Left renal cortex interstitium (tissue), 4 donors: Measurements from ENCODE around the gene GPC2. TPM values are rescaled to one million over a fixed set of nuclear protein-coding genes. Genes with fewer than 3 reads are reported as not detected.
A peak's percentile ranks its signal among the peaks of the same experiment; 100 is the strongest.

ENCODE experiments used
- DNase-seq, 4 donors: peaks; one replicate each; pipeline ENCODE4 v3.0.0-alpha.2; 2013; ENCODE audit warnings: low read depth in 4 of 4, low spot score in 2 of 4, missing footprints in 1 of 4
- polyA plus RNA-seq, 4 donors: library from polyadenylated mRNA; unstranded; fragments of 120-200 nt; gene quantifications; one replicate each; pipeline ENCODE4 v1.2.1, GENCODE V29; 2013; ENCODE audit not compliant: insufficient read length in 4 of 4

The GPC2 gene
- polyA plus RNA-seq, 4 donors, result 5.9 to 17.4 (median 13.1) TPM

DNA sequence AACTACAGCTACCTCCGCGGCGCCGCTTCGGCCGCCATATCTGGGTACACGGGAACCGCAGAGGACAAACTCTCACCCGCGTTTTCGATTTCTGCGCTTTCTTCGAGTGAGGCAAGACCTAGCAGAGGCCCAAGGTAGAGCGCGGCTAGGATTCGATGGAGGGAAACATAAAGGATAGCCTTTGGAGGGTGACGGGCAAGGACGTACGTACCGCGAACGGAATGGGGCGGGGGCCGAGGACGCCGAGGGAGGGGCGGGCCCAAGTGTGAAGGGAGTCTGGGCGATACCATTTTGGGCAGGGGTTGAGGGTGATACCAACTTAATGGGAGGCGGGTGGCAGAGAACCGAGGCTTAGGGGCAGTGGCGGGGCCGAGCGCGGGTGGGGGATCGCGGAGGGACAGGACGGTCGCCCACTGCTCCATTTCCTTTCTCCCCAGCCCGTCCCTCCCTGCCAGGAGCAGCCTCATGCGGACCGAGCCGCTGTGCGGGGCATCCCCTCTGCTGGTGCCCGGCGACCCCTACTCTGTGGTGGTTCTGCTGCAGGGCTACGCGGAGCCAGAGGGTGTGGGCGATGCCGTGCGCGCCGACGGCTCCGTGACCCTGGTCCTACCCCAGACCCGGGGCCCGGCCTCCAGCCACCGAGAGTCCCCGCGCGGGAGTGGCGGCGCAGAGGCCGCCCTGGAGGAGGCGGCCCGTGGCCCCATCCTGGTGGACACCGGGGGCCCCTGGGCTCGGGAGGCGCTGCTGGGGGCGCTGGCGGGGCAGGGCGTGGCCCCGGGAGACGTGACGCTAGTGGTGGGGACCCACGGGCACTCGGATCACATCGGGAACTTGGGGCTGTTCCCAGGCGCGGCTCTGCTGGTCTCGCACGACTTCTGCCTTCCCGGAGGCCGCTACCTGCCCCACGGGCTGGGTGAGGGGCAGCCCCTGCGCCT is 50.0 kb downstream of the GPC2 start, which contains the start of gene MBLAC1:
Gene MBLAC1, plus strand, starts transcription at position 37 of the 935 bp plus-strand sequence. Its CDS starts 429 bp downstream, at position 466.
- DNase-seq, result peak; percentile 90 to 92 (median 92)

DNA sequence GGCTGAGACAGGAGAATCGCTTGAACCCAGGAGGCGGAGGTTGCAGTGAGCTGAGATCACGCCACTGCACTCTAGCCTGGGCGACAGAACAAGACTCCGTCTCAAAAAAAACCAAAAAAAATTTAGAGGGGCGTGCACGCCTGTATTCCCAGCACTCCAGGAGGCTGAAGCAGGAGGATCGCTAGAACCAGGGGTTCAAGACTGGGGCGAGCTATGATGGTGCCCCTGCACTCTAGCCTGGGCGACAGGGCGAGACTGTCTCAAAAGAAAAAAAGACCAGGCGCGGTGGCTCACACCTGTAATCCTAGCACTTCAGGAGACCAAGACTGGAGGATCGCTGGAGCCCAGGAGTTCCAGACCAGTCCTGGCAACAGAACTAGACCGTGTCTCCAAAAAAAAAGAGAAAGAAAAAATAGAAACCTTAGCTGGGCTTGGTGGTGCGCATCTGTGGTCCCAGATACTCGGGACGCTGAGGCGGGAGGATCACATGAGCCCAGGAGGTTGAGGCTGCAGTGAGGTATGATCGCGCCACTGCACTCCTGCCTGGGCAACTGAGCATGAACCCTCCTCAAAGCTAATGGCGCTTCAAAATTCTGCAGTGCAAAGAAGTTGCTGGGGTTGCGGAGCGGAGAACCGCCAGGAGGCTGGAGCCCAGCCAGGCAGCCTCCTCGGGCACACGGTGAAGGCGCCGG is 50.8 kb downstream of the GPC2 start:
- DNase-seq, result no peak

DNA sequence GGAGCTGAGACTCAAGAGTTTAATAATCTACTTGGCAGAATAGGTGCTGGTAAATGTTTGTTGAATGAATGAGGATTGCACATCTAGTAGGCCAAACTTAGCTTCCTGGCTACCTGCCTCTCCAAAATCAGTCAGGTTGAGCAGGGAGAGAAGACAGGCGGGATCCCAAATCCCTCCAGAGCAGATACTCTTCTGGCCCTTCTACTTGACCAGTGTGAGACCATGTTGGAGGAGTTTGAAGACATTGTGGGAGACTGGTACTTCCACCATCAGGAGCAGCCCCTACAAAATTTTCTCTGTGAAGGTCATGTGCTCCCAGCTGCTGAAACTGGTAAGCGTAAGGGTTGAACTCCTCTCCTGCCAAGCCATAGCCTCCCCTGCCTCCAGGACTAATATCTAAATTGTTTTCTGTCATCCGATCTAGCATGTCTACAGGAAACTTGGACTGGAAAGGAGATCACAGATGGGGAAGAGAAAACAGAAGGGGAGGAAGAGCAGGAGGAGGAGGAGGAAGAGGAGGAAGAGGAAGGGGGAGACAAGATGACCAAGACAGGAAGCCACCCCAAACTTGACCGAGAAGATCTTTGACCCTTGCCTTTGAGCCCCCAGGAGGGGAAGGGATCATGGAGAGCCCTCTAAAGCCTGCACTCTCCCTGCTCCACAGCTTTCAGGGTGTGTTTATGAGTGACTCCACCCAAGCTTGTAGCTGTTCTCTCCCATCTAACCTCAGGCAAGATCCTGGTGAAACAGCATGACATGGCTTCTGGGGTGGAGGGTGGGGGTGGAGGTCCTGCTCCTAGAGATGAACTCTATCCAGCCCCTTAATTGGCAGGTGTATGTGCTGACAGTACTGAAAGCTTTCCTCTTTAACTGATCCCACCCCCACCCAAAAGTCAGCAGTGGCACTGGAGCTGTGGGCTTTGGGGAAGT is 52.6 kb downstream of the GPC2 start:
- no peak for DNase-seq

DNA sequence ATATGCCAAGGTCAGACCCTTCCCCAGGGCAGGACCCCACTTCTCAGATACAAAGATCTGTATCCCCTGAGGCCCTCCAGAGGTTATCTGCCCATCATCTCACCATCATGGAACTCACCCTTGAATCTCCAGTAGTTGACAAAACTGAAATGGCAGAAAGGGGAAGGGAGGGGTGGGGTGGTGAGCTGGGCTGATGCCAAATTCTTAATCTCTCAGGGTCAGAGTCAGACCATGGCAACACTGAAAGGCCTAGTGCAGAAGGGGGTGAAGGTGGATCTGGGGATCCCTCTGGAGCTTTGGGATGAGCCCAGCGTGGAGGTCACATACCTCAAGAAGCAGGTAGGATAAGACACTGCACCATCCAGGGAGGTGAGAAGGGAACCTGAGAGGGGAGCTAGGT is 54.6 kb downstream of the GPC2 start:
- DNase-seq, result no peak

DNA sequence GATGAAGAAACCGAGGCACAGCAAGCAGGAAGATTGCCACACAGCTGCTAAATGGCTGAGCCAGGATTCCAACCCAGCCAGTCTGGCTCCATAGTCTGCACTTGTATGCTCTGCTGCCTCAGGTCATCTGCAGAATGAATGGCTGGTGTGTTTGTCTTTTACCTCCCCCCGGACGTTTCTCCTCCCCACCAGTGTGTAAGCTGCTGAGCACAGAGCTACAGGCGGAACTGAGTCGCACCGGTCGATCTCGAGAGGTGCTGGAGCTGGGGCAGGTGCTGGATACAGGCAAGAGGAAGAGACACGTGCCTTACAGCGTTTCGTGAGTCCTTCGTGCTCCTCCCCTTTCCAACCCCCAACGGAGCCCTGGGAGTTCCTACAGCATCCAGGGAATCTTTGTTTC is 55.1 kb downstream of the GPC2 start:
- no peak for DNase-seq

DNA sequence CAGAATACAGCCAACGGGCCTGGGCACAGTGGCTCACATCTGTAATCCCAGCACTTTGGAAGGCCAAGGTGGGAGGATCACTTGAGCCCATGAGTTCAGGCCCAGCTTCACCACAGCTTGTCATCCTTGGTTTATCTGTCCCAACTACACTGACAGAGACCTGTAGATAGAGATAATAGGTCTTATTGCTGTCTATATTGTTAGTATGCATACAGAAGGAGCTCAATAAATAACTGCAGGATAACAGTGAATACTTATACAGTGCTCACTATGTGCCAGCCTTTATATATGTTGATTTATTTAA is 56.5 kb downstream of the GPC2 start:
- DNase-seq, result no peak

DNA sequence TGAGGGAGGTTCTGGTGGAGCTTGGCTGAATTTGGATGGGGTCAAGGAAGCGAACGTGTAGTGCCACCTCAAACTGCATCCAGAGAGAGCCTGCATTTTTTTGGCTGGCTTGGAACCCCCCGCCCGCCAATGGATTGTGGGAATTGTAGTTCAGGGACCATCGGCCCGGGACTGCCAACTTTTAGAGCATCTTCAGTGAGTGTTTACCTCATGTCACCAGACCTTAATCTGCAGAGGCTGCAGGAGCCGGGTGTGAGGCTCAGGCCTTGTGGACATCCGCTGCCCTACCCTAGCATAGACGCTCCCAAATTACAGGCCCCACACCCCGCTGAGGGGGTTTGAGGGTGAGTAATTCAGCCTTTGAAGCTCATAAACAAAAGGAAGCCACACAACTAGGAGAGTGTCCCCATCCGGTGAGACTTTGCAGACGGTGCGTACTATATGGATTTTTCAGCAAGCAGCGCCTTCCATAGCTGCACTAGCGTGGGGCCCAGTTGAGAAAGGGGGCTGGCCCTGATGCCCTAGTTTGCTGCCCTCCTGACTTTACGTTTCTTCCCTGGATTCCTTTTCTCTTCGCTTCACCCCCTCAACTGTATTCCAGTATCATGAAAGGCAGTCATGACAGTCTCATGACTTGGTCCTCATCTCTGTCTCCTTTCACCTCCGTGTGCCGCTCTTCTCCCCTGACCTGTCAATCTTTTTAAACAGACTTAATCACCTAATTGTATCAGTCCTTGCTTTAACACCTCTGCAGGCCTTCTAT is 57.0 kb downstream of the GPC2 start:
- DNase-seq, result peak in 1 of 4 donors; percentile 55

Other genes with a start within 250 kb of the GPC2 start
- 1 to 10 TPM in 3 of 4 donors, under 1 TPM in 1; 0.76 to 1.4 (median 1.2) TPM for gene GJC3, start 247.8 kb downstream of the GPC2 start, polyA plus RNA-seq
- gene AZGP1, start 201.3 kb downstream of the GPC2 start, polyA plus RNA-seq, result 10 to 100 TPM; 52.2 to 69.0 (median 62.5) TPM
- gene ZKSCAN1, start 161.8 kb downstream of the GPC2 start, polyA plus RNA-seq, result 10 to 100 TPM; 43.3 to 71.5 (median 57.5) TPM
- 10 to 100 TPM; 21.4 to 22.8 (median 22.2) TPM for gene ZSCAN21, start 127.6 kb downstream of the GPC2 start, polyA plus RNA-seq
- gene ZNF3, start 95.7 kb downstream of the GPC2 start, polyA plus RNA-seq, result 10 to 100 TPM; 46.5 to 57.6 (median 51.6) TPM
- 100 to 1,000 TPM; 124 to 140 (median 136) TPM for gene COPS6, start 88.4 kb downstream of the GPC2 start, polyA plus RNA-seq
- 100 to 1,000 TPM; 140 to 174 (median 160) TPM for gene MCM7, start 76.0 kb downstream of the GPC2 start, polyA plus RNA-seq
- gene AP4M1, start 75.7 kb downstream of the GPC2 start, polyA plus RNA-seq, result 10 to 100 TPM; 28.0 to 38.0 (median 36.7) TPM
- 10 to 100 TPM; 52.0 to 73.0 (median 58.6) TPM for gene TAF6, start 58.0 kb downstream of the GPC2 start, polyA plus RNA-seq
- 10 to 100 TPM; 33.9 to 51.6 (median 46.0) TPM for gene CNPY4, start 57.7 kb downstream of the GPC2 start, polyA plus RNA-seq
- 1 to 10 TPM; 1.7 to 2.5 (median 1.9) TPM for gene MBLAC1, start 50.4 kb downstream of the GPC2 start, polyA plus RNA-seq
- 100 to 1,000 TPM in 3 of 4 donors, 10 to 100 TPM in 1; 97.0 to 134 (median 116) TPM for gene LAMTOR4, start 28.5 kb downstream of the GPC2 start, polyA plus RNA-seq
- gene TRAPPC14, start 18.7 kb downstream of the GPC2 start, polyA plus RNA-seq, result 10 to 100 TPM; 18.6 to 27.7 (median 23.6) TPM
- gene GAL3ST4, start 8.8 kb downstream of the GPC2 start, polyA plus RNA-seq, result 1 to 10 TPM; 5.7 to 8.0 (median 6.3) TPM
- gene STAG3, start 537 bp upstream of the GPC2 start, polyA plus RNA-seq, result 10 to 100 TPM in 3 of 4 donors, 1 to 10 TPM in 1; 7.5 to 37.1 (median 22.3) TPM
- gene PVRIG, start 42.6 kb upstream of the GPC2 start, polyA plus RNA-seq, result 10 to 100 TPM in 1 of 4 donors, 1 to 10 TPM in 3; 1.7 to 12.5 (median 5.0) TPM
- gene SPDYE3, start 130.3 kb upstream of the GPC2 start, polyA plus RNA-seq, result 1 to 10 TPM; 6.9 to 9.1 (median 7.1) TPM
- gene PILRB, start 180.7 kb upstream of the GPC2 start, polyA plus RNA-seq, result 10 to 100 TPM; 20.6 to 64.3 (median 42.5) TPM
- gene PILRA, start 196.1 kb upstream of the GPC2 start, polyA plus RNA-seq, result 1 to 10 TPM; 3.1 to 8.7 (median 5.8) TPM